ENCODE measurements around the gene MRPS31.
"Not testable (repeated sequence)": the region's sequence is repeated elsewhere in the genome, so short reads cannot be mapped to it uniquely, and the experiment has no call there.

MRPS31 gene

DNA sequence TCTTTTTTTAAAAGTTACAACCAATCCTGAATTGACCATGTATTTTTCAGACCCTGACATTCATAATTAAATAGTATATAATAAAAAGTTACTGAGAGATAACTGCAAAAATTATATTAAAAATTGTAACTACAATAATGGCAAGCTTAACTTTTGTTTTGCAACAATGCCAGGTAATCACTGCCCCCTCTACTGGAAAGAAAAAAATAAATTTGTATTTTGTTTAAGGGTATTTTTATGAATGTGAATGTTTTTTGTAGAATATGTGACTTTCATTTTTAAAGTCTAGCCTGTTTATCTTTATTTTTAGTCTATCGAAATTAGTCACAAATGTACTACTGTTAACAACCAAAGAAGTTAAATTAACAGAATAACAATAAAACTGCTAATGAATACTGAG lies 21.7 kb downstream of the MRPS31 start:
- peaks cover 4% of the 10 kb centered on the region for H3K36me3 ChIP-seq (ENCODE audit: control insufficient read depth, insufficient read depth, low read length)
- no peaks in the 10 kb centered on the region for H3K27me3 ChIP-seq (replicated peaks; ENCODE audit: control insufficient read depth, insufficient read depth, low read length)
- TF ChIP-seq, protein P1, sequence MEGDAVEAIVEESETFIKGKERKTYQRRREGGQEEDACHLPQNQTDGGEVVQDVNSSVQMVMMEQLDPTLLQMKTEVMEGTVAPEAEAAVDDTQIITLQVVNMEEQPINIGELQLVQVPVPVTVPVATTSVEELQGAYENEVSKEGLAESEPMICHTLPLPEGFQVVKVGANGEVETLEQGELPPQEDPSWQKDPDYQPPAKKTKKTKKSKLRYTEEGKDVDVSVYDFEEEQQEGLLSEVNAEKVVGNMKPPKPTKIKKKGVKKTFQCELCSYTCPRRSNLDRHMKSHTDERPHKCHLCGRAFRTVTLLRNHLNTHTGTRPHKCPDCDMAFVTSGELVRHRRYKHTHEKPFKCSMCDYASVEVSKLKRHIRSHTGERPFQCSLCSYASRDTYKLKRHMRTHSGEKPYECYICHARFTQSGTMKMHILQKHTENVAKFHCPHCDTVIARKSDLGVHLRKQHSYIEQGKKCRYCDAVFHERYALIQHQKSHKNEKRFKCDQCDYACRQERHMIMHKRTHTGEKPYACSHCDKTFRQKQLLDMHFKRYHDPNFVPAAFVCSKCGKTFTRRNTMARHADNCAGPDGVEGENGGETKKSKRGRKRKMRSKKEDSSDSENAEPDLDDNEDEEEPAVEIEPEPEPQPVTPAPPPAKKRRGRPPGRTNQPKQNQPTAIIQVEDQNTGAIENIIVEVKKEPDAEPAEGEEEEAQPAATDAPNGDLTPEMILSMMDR (IDR thresholded peaks at IDR 0.05; ENCODE audit: insufficient read depth, low read length, poor library complexity, severe bottlenecking) = no peak
- DNase-seq (ENCODE audit: extremely low read depth, insufficient read length) = no peak
- H3K4me3 ChIP-seq (replicated peaks; ENCODE audit: low read depth, low read length) = no peak overlapping the region

DNA sequence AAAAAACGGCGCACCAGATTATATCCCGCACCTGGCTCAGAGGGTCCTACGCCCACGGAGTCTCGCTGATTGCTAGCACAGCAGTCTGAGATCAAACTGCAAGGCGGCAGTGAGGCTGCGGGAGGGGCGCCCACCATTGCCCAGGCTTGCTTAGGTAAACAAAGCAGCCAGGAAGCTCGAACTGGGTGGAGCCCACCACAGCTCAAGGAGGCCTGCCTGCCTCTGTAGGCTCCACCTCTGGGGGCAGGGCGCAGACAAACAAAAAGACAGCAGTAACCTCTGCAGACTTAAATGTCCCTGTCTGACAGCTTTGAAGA lies 35.8 kb downstream of the MRPS31 start:
- not testable (repeated sequence) for DNase-seq (ENCODE audit: extremely low read depth, insufficient read length); H3K36me3 ChIP-seq (ENCODE audit: control insufficient read depth, insufficient read depth, low read length); H3K27me3 ChIP-seq (replicated peaks; ENCODE audit: control insufficient read depth, insufficient read depth, low read length); H3K4me3 ChIP-seq (replicated peaks; ENCODE audit: low read depth, low read length)

- not testable (repeated sequence) for H3K27me3 ChIP-seq (replicated peaks; ENCODE audit: control insufficient read depth, insufficient read depth, low read length); DNase-seq (ENCODE audit: extremely low read depth, insufficient read length); H3K4me3 ChIP-seq (replicated peaks; ENCODE audit: low read depth, low read length)
Observed at GRCh38 chr13:40734536-40735231, 36.3 kb downstream of the MRPS31 start.

DNA sequence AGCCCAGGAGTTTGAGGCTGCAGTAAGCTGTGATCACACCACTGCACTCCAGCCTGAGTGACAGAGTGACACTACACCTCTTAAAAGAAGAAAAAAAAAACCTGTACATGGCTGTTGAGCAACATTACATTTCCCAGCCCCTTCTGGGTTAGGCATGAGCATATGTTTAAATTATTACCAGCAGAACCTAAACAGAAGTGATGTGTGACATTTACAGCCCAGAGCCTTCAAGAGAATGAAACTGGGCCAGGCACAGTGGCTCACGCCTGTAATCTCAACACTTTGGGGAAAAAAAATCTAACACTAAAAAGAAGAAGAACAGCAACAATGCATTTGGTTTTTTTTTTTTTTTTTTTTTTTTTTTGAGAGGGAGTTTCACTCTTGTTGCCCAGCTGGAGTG lies 38.3 kb downstream of the MRPS31 start:
- TF ChIP-seq, protein P1 (IDR thresholded peaks at IDR 0.05; ENCODE audit: insufficient read depth, low read length, poor library complexity, severe bottlenecking) = no peak
- Histone ChIP-seq H3K27me3 (replicated peaks; ENCODE audit: control insufficient read depth, insufficient read depth, low read length) (no peaks in the 10 kb centered on the region), H3K36me3 (ENCODE audit: control insufficient read depth, insufficient read depth, low read length) (peaks cover 2% of the 10 kb centered on the region), H3K4me3 (replicated peaks; ENCODE audit: low read depth, low read length) (no peak overlapping the region)
- DNase-seq (ENCODE audit: extremely low read depth, insufficient read length) = no peak

More at GRCh38 chr13:40734536-40735231, 36.3 kb downstream of the MRPS31 start:
- H3K36me3 ChIP-seq (ENCODE audit: control insufficient read depth, insufficient read depth, low read length) = not testable (repeated sequence)

DNA sequence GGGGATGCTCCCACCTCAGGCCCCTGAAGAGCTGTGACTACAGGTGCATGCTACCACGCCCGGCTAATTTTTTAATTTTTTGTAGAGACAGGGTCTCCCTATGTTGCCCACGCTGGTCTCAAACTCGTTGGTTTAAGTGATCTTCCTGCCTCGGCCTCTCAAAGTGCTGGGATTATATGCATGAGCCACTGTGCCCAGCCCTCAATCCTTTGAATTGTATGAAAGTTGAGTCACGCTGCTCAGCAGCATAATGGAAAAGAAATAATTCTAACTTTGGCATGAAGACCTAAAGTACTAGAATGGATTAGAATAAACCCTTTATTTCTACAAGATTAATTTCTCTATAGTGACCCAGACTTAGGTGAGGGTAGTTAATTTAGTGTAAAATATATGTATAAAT lies 42.4 kb downstream of the MRPS31 start:
- no peak overlapping the region for H3K4me3 ChIP-seq (replicated peaks; ENCODE audit: low read depth, low read length)
- no peaks in the 10 kb centered on the region for H3K27me3 ChIP-seq (replicated peaks; ENCODE audit: control insufficient read depth, insufficient read depth, low read length)
- TF ChIP-seq, protein P1 (IDR thresholded peaks at IDR 0.05; ENCODE audit: insufficient read depth, low read length, poor library complexity, severe bottlenecking) = no peak
- H3K36me3 ChIP-seq (ENCODE audit: control insufficient read depth, insufficient read depth, low read length) = no peaks in the 10 kb centered on the region; the same call in 1 of the 2 replicates
- no peak for DNase-seq (ENCODE audit: extremely low read depth, insufficient read length)

GRCh38 chr13:40714433-40714832 lies 56.6 kb downstream of the MRPS31 start:
- H3K4me3 ChIP-seq (replicated peaks; ENCODE audit: low read depth, low read length); DNase-seq (ENCODE audit: extremely low read depth, insufficient read length); H3K27me3 ChIP-seq (replicated peaks; ENCODE audit: control insufficient read depth, insufficient read depth, low read length); H3K36me3 ChIP-seq (ENCODE audit: control insufficient read depth, insufficient read depth, low read length): not testable (repeated sequence)

DNA sequence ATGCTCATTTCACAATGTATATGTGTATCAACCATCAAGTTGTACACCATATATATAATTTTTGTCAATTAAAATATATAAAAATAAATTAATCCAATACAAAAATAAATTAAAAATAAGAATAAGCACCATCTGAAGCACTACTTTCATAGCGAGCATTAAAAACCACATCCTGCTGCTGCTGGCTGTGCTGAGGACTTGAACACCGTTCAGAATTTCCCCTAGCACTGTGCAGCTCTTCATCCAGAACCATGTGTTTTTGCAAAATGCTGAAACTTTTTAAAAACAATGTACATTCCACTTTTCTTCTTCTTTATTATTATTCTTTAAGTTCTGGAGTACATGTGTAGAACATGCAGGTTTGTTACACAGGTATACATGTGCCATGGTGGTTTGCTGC lies 64.6 kb downstream of the MRPS31 start:
- no peaks in the 10 kb centered on the region for H3K27me3 ChIP-seq (replicated peaks; ENCODE audit: control insufficient read depth, insufficient read depth, low read length)
- no peak overlapping the region for H3K4me3 ChIP-seq (replicated peaks; ENCODE audit: low read depth, low read length)
- DNase-seq (ENCODE audit: extremely low read depth, insufficient read length) = no peak
- no peaks in the 10 kb centered on the region for H3K36me3 ChIP-seq (ENCODE audit: control insufficient read depth, insufficient read depth, low read length)
- TF ChIP-seq, protein P1 (IDR thresholded peaks at IDR 0.05; ENCODE audit: insufficient read depth, low read length, poor library complexity, severe bottlenecking) = no peak
